GM19238 (cell line): ENCODE data around the gene TOMM6.

Source experiments
- DNase-seq: peaks from one replicate; pipeline ENCODE4 v3.0.0; 2011; ENCODE audit warnings: low spot score; ENCODE audit not compliant: insufficient read length

The TOMM6 gene

GRCh38 chr6:41823178-41823577, 35.7 kb downstream of the TOMM6 start:
- DNase-seq = no peak

DNA sequence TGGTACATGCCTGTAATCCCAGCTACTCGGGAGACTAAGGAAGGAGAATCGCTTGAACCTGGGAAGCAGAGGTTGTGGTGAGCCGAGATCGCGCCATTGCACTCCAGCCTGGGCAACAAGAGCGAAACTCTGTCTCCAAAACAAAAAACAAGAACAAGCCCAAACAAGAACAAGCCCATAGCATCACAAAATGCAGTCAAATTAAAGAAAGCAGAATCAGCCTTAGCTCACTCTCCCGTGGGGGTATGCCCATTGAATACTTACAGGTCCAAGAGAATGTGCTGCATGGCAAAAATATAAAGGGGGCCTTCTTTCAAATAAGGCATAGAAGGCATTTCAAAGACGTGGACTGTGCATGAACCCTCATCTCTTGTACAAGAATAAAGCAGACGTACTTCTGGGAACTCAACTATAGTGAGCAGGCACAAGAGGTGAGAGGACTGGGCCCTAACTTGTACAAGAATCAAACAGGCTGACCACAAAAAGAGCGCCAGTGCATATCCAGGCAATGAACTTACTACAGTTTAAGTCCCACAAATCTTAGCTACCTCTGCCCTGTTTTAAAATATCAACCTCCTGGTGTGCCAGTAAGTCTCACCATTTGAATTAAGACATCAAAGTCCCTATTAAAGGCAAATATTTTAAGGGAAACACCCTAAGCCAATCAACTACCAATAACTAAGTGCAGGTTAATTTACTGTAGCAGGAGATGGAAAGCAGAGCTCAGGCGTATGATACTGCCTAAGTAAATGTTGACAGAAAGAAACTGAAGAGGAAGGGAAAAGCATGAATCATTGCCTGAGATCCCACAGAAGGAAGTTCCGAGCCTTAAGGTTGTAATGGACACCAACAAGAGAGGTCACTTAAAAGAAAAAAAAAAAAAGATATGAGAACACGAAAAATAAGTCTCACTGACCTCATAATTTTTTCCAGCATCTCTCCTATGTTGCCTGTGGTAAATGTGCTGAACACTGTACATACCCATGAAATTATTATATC, 37.4 kb downstream of the TOMM6 start:
- no peak for DNase-seq

DNA sequence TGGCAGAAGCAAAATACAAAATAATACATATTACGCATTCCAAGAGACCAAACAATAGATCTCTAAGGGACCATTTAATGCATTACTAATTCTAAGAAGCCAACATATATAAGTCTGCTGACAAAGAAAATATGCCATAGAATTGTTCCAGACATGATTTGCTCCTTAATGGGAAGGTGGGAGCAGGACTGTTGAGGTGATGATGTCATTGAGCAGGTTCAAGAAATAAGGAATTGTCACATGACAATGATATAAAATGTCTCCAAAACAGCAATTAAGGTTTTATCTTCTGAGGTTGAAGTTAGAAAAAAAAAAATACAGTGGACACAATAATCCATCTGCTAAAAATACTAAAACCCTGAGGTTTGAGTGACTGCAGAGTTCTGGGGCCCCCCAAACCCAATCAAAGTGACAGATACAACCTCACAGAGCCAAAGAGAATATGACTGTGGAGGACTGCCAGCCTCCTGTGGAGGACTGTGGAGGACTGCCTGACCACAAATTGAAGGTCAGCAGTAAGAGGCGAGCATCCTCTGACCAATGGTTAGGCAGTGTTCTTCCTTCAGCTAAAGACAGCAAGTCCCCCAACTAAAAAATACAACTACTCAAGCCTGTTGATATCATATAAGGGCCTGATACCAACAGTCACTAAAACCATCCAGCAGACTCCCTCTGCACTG, 39.0 kb downstream of the TOMM6 start:
- no peak for DNase-seq

- DNase-seq = no peak
Observed at GRCh38 chr6:41832263-41832662, 44.8 kb downstream of the TOMM6 start.

DNA sequence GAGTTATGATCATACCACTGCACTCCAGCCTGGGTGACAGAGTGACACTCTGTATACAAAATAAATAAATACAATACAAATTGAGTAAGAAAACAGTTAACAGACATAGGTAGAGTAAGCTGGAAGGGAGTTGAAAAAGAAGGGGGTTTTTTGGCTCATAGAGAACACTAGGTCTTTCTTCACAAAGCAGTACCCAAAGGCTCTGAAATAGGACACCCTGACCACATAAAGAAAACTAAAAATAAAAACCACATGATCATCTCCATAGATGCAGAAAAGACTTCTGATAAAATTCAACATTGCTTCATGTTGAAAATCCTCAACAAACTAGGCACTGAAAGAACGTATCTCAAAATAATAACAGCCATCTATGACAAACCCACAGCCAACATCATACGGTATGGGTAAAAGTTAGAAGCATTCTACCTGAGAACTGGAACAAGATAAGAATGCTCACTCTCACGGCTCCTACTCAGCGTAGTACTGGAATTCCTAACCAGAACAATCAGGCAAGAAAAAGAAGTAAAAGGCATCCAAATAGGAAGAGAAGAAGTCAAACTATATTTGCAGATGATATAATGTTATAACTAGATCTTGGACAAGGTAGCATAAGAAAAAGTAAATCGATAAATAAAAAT, 48.6 kb downstream of the TOMM6 start:
- DNase-seq = no peak

GRCh38 chr6:41836660-41837052, 49.2 kb downstream of the TOMM6 start:
- no peak for DNase-seq
